Activated naive CD4-positive, alpha-beta T cell treated with anti-CD3 and anti-CD28 coated beads, Interleukin-2, amount 10 ng/mL, durations not matched to agents 7 days and 5 days (primary cell): Measurements from ENCODE around the gene QPRT.
A peak's percentile ranks its signal among the peaks of the same experiment; 100 is the strongest.
"Not testable (repeated sequence)": the region's sequence is repeated elsewhere in the genome, so short reads cannot be mapped to it uniquely, and the experiment has no call there.

Experiments used
- CTCF ChIA-PET: fragments of 350-600 bp; sonication (Branson Sonifier 250); formaldehyde crosslinking; loops from one replicate; lab custom pipeline; 2021; ENCODE audit warnings: antibody characterized with exemption; lab: Charles Lee
- DNase-seq: peaks from one replicate; pipeline ENCODE4 v3.0.0-alpha.2; 2020
- H3K27ac Mint-ChIP-seq: one replicate; pipeline ENCODE4 v1.8.0; 2021; ENCODE audit warnings: mild to moderate bottlenecking, moderate library complexity, mixed read lengths
- H3K27me3 Mint-ChIP-seq: one replicate; pipeline ENCODE4 v1.8.0; 2021; ENCODE audit warnings: mild to moderate bottlenecking, mixed read lengths
- H3K36me3 Mint-ChIP-seq: one replicate; pipeline ENCODE4 v1.8.0; 2021; ENCODE audit warnings: mixed read lengths
- H3K4me1 Mint-ChIP-seq: one replicate; pipeline ENCODE4 v1.8.0; 2021; ENCODE audit warnings: mixed read lengths
- H3K4me3 Mint-ChIP-seq: one replicate; pipeline ENCODE4 v1.8.0; 2021; ENCODE audit warnings: mild to moderate bottlenecking, moderate library complexity, mixed read lengths
- H3K9me3 Mint-ChIP-seq: one replicate; pipeline ENCODE4 v1.8.0; 2021; ENCODE audit warnings: mixed read lengths

QPRT gene

DNA sequence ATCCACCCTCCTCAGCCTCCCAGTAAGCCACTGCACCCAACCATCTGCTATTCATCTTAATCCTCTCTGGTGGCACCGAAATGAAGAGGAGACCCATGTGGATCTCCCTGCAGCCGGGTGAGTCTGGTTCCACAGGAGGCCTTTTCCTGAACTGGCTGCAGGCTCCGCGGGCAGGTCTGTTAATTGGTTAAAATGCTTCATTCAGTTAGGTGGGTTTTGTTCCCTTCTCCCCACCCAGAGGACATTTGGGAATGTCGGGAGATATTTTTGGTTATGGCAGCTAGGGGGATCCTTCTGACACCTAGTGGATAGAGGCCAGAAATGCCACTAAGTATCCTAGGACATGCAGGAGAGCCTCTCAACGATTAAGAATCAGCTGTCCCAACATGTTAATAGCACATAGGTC is 50.1 kb downstream of the QPRT start:
- no peak for DNase-seq
- CTCF ChIA-PET = interaction anchor here (0.7 to 5.8 kb wide), 14 partner anchors 9 to 303 kb away, joined by 3 to 23 read pairs (median 4); partner anchors contain the start of gene KIF22
- H3K4me1 Mint-ChIP-seq = peaks cover 35% of the 10 kb centered on the region
- no peak overlapping the region for H3K27ac Mint-ChIP-seq
- no peak overlapping the region for H3K4me3 Mint-ChIP-seq
- peaks cover 35% of the 10 kb centered on the region for H3K27me3 Mint-ChIP-seq
- H3K9me3 Mint-ChIP-seq = peaks cover 10% of the 10 kb centered on the region
- peaks cover 17% of the 10 kb centered on the region for H3K36me3 Mint-ChIP-seq

GRCh38 chr16:29730649-29731048 is 51.7 kb downstream of the QPRT start:
- Mint-ChIP-seq H3K9me3 (peaks cover 13% of the 10 kb centered on the region), H3K4me3 (no peak overlapping the region), H3K4me1 (peaks cover 36% of the 10 kb centered on the region), H3K27ac (no peak overlapping the region), H3K36me3 (peaks cover 22% of the 10 kb centered on the region), H3K27me3 (peaks cover 34% of the 10 kb centered on the region)
- CTCF ChIA-PET = interaction anchor here (0.6 to 5.8 kb wide), 7 partner anchors 9 to 196 kb away, joined by 3 to 23 read pairs (median 4); partner anchors contain the start of genes KCTD13 and KIF22
- DNase-seq = no peak

DNA sequence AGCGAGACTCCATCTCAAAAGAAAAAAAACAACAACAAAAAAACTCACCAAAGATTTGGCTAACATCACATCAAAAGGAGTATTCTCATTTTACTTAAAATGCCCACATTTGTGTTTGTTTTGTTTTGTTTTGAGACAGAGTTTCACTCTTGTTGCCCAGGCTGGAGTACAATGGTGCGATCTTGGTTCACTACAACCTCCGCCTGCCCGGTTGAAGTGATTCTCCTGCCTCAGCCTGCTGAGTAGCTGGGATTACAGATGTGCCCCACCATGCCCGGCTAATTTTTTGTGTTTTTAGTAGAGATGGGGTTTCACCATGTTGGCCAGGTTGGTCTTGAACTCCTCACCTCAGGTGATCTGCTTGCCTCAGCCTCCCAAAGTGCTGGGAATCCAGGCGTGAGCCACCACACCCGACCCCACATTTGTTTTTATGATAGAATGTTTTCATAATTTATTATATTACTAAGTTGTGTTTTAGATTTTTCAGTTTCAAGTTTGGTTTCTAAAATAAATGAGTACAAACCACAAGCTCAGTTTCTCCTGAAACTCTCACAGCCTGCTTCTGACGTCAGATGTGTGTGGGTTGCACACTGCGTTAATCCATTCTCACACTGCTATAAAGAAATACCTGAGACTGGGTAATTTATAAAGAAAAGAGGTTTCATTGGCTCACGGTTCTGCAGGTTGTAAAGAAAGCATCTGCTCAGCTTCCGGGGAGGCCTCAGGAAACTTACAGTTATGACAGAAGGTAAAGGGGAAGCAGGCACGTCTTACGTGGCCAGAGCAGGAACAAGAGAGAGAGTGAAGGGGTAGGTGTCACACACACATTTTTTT is 53.0 kb downstream of the QPRT start:
- peak overlapping the region; percentile 89 for H3K27ac Mint-ChIP-seq
- H3K9me3 Mint-ChIP-seq = peaks cover 13% of the 10 kb centered on the region
- peaks cover 47% of the 10 kb centered on the region for H3K4me1 Mint-ChIP-seq
- H3K27me3 Mint-ChIP-seq = peaks cover 25% of the 10 kb centered on the region
- H3K36me3 Mint-ChIP-seq = peaks cover 33% of the 10 kb centered on the region
- peak; percentile 54 for DNase-seq
- not testable (repeated sequence) for H3K4me3 Mint-ChIP-seq
- CTCF ChIA-PET = interaction anchor here (0.7 to 5.8 kb wide), 5 partner anchors 9 to 53 kb away, joined by 3 to 23 read pairs (median 4); no protein-coding TSS in a partner anchor

GRCh38 chr16:29734786-29735185 is 55.8 kb downstream of the QPRT start:
- DNase-seq = no peak
- Mint-ChIP-seq H3K4me3 (no peak overlapping the region), H3K27ac (no peak overlapping the region), H3K9me3 (peaks cover 13% of the 10 kb centered on the region), H3K4me1 (peaks cover 66% of the 10 kb centered on the region), H3K27me3 (no peaks in the 10 kb centered on the region), H3K36me3 (peaks cover 44% of the 10 kb centered on the region)
- CTCF ChIA-PET = interaction anchor here (1.0 to 1.7 kb wide), 2 partner anchors 24 to 113 kb away, joined by 3 read pairs; no protein-coding TSS in a partner anchor

- CTCF ChIA-PET = interaction anchor here (0.7 kb wide), 1 partner anchor 49 kb away, joined by 3 read pairs; no protein-coding TSS in a partner anchor
- H3K9me3 Mint-ChIP-seq = peaks cover 13% of the 10 kb centered on the region
- no peak overlapping the region for H3K4me3 Mint-ChIP-seq
- no peak overlapping the region for H3K27ac Mint-ChIP-seq
- DNase-seq = no peak
- peaks cover 55% of the 10 kb centered on the region for H3K36me3 Mint-ChIP-seq
- no peaks in the 10 kb centered on the region for H3K27me3 Mint-ChIP-seq
- H3K4me1 Mint-ChIP-seq = peaks cover 72% of the 10 kb centered on the region
Measured at GRCh38 chr16:29736112-29736511, 57.1 kb downstream of the QPRT start.

DNA sequence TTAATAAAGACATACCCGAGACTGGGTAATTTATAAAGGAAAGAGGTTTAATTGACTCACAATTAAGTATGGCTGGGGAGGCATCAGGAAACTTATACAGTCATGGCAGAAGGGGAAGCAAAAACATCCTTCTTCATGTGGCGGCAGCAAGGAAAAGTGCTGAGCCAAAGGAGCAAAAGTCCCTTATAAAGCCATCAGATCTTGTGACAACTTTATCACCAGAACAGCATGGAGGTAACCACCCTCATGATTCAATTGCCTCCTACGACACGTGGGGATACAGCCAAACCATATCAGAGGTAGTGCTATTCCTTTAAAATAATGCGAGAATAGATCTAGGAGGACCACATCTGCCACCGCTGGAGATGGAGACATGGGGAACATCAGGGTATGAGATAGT is 57.8 kb downstream of the QPRT start:
- H3K27me3 Mint-ChIP-seq = no peaks in the 10 kb centered on the region
- H3K4me1 Mint-ChIP-seq = peaks cover 72% of the 10 kb centered on the region
- peaks cover 11% of the 10 kb centered on the region for H3K9me3 Mint-ChIP-seq
- DNase-seq = no peak
- H3K27ac Mint-ChIP-seq = peak overlapping the region; percentile 35
- H3K36me3 Mint-ChIP-seq = peaks cover 59% of the 10 kb centered on the region
- no peak overlapping the region for H3K4me3 Mint-ChIP-seq
- CTCF ChIA-PET = no interaction called here

DNA sequence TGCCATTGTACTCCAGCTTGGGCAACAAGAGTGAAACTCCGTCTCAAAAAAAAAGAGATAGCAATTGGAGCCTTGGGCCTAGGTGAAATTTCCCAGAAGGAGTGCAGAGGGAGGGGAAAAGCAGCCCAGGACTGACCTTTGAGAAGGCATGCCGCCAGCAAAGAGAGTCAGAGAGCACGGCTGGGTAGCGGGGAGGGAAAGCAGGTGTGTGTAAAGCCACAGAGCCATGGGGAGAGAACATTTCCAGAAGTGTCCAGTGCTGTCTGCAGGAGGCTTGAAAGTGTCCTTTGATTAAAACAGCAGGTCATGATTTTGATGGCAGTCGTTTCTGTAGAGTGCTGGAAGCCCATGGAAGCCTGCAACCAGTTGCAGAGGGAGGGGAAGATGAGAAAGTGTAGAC is 58.7 kb downstream of the QPRT start:
- no peak for DNase-seq
- Mint-ChIP-seq H3K27me3 (no peaks in the 10 kb centered on the region), H3K27ac (peak overlapping the region; percentile 66), H3K9me3 (peaks cover 8% of the 10 kb centered on the region), H3K4me1 (peaks cover 74% of the 10 kb centered on the region), H3K36me3 (peaks cover 62% of the 10 kb centered on the region), H3K4me3 (peak overlapping the region; percentile 1)
- CTCF ChIA-PET = interaction anchor here (1.9 to 2.7 kb wide), 2 partner anchors 14 to 48 kb away, joined by 8 to 13 read pairs; no protein-coding TSS in a partner anchor

DNA sequence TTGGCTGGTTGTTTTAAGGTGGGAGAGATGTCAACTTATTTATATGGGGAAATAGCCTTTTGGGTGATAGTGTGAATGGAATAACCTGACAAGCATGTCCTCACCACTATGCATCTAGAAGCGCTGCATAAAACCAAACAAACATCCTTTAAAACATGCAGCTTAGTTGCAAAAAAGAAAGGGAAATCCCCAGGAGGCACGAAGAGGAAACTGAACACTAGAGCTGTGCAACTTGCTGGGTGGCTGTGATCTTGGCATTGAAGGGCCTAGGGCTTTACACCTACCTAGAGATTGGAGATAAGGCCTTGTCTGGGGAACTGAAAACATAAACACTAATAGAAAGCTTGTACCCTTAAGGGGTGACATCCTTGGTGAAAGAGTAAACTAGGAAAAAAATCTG is 59.5 kb downstream of the QPRT start:
- Mint-ChIP-seq H3K36me3 (peaks cover 64% of the 10 kb centered on the region), H3K27ac (peak overlapping the region; percentile 66), H3K4me3 (no peak overlapping the region), H3K9me3 (peaks cover 4% of the 10 kb centered on the region), H3K4me1 (peaks cover 77% of the 10 kb centered on the region), H3K27me3 (no peaks in the 10 kb centered on the region)
- peak; percentile 75 for DNase-seq
- CTCF ChIA-PET = interaction anchor here (0.9 to 2.7 kb wide), 10 partner anchors 9 to 110 kb away, joined by 3 to 13 read pairs (median 6); partner anchors contain the start of gene KIF22

DNA sequence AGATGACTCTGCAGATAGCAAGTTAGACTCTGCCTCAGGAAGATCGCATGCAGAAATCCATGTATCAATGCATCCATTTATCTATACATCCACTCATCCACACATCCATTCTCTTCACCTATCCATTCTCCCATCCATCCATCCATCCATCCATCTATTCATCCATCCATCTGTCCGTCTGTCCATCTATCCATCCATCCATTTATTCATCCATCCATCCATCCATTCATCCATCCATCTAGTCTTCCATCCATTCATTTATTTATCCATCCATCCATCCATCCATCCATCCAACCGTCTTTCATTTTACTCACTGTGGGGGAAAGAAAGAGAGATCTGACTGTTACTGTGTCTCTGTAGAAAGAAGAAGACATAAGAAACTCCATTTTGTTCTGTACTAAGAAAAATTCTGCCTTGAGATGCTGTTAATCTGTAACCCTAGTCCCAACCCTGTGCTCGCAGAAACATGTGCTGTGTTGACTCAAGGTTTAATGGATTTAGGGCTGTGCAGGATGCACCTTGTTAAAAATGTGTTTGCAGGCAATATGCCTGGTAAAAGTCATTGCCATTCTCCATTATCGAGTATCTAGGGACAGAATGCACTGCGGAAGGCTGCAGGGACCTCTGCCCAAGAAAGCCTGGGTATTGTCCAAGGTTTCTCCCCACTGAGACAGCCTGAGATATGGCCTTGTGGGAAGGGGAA is 61.1 kb downstream of the QPRT start:
- H3K4me3 Mint-ChIP-seq, DNase-seq, H3K27me3 Mint-ChIP-seq, H3K9me3 Mint-ChIP-seq: not testable (repeated sequence)
- Mint-ChIP-seq H3K36me3 (peaks cover 69% of the 10 kb centered on the region), H3K4me1 (peaks cover 77% of the 10 kb centered on the region), H3K27ac (peak overlapping the region; percentile 3)
- CTCF ChIA-PET = interaction anchor here (0.7 to 2.7 kb wide), 3 partner anchors 10 to 50 kb away, joined by 3 to 13 read pairs (median 8); partner anchors contain the start of gene KIF22

- not testable (repeated sequence) for DNase-seq, H3K27me3 Mint-ChIP-seq
Measured at GRCh38 chr16:29740630-29741015, 61.6 kb downstream of the QPRT start.

GRCh38 chr16:29742683-29743275 is 63.8 kb downstream of the QPRT start:
- no peak overlapping the region for H3K27ac Mint-ChIP-seq
- no peak for DNase-seq
- H3K4me1 Mint-ChIP-seq = peaks cover 82% of the 10 kb centered on the region
- peaks cover 72% of the 10 kb centered on the region for H3K36me3 Mint-ChIP-seq
- H3K9me3 Mint-ChIP-seq = no peaks in the 10 kb centered on the region
- H3K27me3 Mint-ChIP-seq = peaks cover 5% of the 10 kb centered on the region
- CTCF ChIA-PET = interaction anchor here (0.6 kb wide), 1 partner anchor 54 kb away, joined by 3 read pairs; no protein-coding TSS in a partner anchor
- peak overlapping the region; percentile 100 for H3K4me3 Mint-ChIP-seq

More at GRCh38 chr16:29740630-29741015, 61.6 kb downstream of the QPRT start:
- peaks cover 77% of the 10 kb centered on the region for H3K4me1 Mint-ChIP-seq
- CTCF ChIA-PET, H3K9me3 Mint-ChIP-seq, H3K4me3 Mint-ChIP-seq, H3K27ac Mint-ChIP-seq: not testable (repeated sequence)
- H3K36me3 Mint-ChIP-seq = peaks cover 74% of the 10 kb centered on the region

DNA sequence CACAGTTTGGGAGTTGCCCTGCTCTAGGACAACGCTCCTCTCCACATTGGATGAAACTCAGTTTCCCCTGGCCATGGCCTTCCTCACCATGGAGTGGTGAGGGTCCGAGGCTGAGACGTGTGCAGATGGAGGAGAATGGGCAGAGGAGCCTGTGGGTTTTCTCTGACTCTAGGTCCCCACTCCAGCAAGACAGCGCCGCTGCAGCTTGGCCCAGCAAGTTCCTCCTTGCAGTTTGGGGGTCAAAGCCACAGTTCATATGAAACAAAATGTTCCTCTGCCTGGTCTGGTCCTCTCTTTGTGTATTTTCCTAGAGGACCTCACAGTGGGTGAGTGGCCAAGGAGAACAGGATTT is 64.5 kb downstream of the QPRT start:
- no peak for DNase-seq
- Mint-ChIP-seq H3K4me3 (peak overlapping the region; percentile 100), H3K27ac (peak overlapping the region; percentile 88), H3K9me3 (no peaks in the 10 kb centered on the region), H3K4me1 (peaks cover 78% of the 10 kb centered on the region), H3K27me3 (peaks cover 5% of the 10 kb centered on the region), H3K36me3 (peaks cover 72% of the 10 kb centered on the region)
- CTCF ChIA-PET = interaction anchor here (0.6 to 1.9 kb wide), 2 partner anchors 42 to 55 kb away, joined by 3 to 8 read pairs; no protein-coding TSS in a partner anchor

- DNase-seq = peak; percentile 59
- CTCF ChIA-PET = interaction anchor here (1.9 kb wide), 1 partner anchor 41 kb away, joined by 8 read pairs; no protein-coding TSS in a partner anchor
- Mint-ChIP-seq H3K4me1 (peaks cover 78% of the 10 kb centered on the region), H3K27me3 (peaks cover 5% of the 10 kb centered on the region), H3K36me3 (peaks cover 77% of the 10 kb centered on the region), H3K9me3 (no peaks in the 10 kb centered on the region), H3K27ac (peak overlapping the region; percentile 92), H3K4me3 (peak overlapping the region; percentile 100)
Measured at GRCh38 chr16:29743827-29744531, 65.0 kb downstream of the QPRT start.
